Measurements from ENCODE around the gene GRWD1. TPM values are rescaled to one million over a fixed set of nuclear protein-coding genes. Genes with fewer than 3 reads are reported as not detected.

GRWD1 gene
- total and polyA plus RNA-seq, 4 donors, result 8.9 to 38.1 (median 21.9) TPM

- Histone ChIP-seq H3K4me3 (no peak overlapping the region), H3K27me3 (ENCODE audit: control insufficient read depth in 3 of 3, insufficient read depth in 3 of 3, low read length in 2 of 3) (no peaks in the 10 kb centered on the region), H3K36me3 (ENCODE audit: control insufficient read depth in 4 of 4, insufficient read depth in 4 of 4, low read length in 4 of 4) (peaks cover 27 to 80% (median 61%) of the 10 kb centered on the region in 4 donors), H3K9me3 (ENCODE audit: control insufficient read depth in 4 of 4, insufficient read depth in 3 of 4, low read length in 3 of 4) (no peaks in the 10 kb centered on the region), H3K27ac (ENCODE audit: low read depth in 1 of 2, low read length in 1 of 2) (no peak overlapping the region), H3K9ac (ENCODE audit: insufficient read depth in 1 of 2, low read length in 2 of 2) (no peak overlapping the region), H3K4me1 (ENCODE audit: control insufficient read depth in 5 of 5, insufficient read depth in 5 of 5, low read length in 5 of 5) (peaks cover 0 to 10% (median 3%) of the 10 kb centered on the region in 5 donors)
- no peak for TF ChIP-seq CTCF (IDR thresholded peaks at IDR 0.05; ENCODE audit: control extremely low read depth, extremely low read depth)
- ATAC-seq (ENCODE audit: insufficient read depth, low FRiP score) (no peak), DNase-seq (no peak)
- WGBS, 2 donors, result 91% methylated on average over 17 of the region's 17 CpGs
Observed at GRCh38 chr19:48475369-48476068, 29.7 kb downstream of the GRWD1 start.

DNA sequence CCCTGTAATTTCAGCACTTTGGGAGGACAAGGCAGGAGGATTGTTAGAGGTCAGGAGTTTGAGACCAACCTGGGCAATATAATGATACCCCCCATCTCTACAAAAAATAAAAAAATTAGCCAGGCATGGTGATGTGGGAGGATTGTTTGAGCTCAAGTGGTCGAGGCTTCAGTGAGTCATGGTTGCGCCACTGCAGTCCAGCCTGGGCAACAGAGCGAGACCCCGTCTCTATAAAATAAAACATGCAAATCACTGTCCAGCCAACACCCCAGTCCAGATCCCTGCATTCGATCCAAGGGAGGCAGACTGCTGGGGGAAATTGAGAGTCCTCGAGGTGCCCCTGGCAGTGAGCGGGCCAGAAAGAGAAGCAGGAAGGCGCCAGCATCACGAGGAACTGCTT lies 30.4 kb downstream of the GRWD1 start:
- no peak overlapping the region for H3K9ac ChIP-seq (ENCODE audit: insufficient read depth in 1 of 2, low read length in 2 of 2)
- no peak overlapping the region for H3K4me3 ChIP-seq
- peaks cover 0 to 14% (median 3%) of the 10 kb centered on the region in 5 donors for H3K4me1 ChIP-seq (ENCODE audit: control insufficient read depth in 5 of 5, insufficient read depth in 5 of 5, low read length in 5 of 5)
- H3K9me3 ChIP-seq (ENCODE audit: control insufficient read depth in 4 of 4, insufficient read depth in 3 of 4, low read length in 3 of 4), result no peaks in the 10 kb centered on the region
- no peak overlapping the region for H3K27ac ChIP-seq (ENCODE audit: low read depth in 1 of 2, low read length in 1 of 2)
- no peaks in the 10 kb centered on the region for H3K27me3 ChIP-seq (ENCODE audit: control insufficient read depth in 3 of 3, insufficient read depth in 3 of 3, low read length in 2 of 3)
- TF ChIP-seq CTCF (IDR thresholded peaks at IDR 0.05; ENCODE audit: control extremely low read depth, extremely low read depth), result no peak
- ATAC-seq (ENCODE audit: insufficient read depth, low FRiP score) (no peak), DNase-seq (no peak)
- WGBS, 2 donors, result 90 to 93% methylated on average over 9 of the region's 9 CpGs
- peaks cover 27 to 75% (median 55%) of the 10 kb centered on the region in 4 donors for H3K36me3 ChIP-seq (ENCODE audit: control insufficient read depth in 4 of 4, insufficient read depth in 4 of 4, low read length in 4 of 4)

- H3K27ac ChIP-seq (ENCODE audit: low read depth in 1 of 2, low read length in 1 of 2), result no peak overlapping the region
- no peak overlapping the region for H3K9ac ChIP-seq (ENCODE audit: insufficient read depth in 1 of 2, low read length in 2 of 2)
- peaks cover 21 to 66% (median 46%) of the 10 kb centered on the region in 4 donors for H3K36me3 ChIP-seq (ENCODE audit: control insufficient read depth in 4 of 4, insufficient read depth in 4 of 4, low read length in 4 of 4)
- TF ChIP-seq CTCF (IDR thresholded peaks at IDR 0.05; ENCODE audit: control extremely low read depth, extremely low read depth), result no peak
- H3K4me1 ChIP-seq (ENCODE audit: control insufficient read depth in 5 of 5, insufficient read depth in 5 of 5, low read length in 5 of 5), result peaks cover 0 to 16% (median 4%) of the 10 kb centered on the region in 5 donors
- ATAC-seq (ENCODE audit: insufficient read depth, low FRiP score) (no peak), DNase-seq (no peak)
- 82 to 90% methylated on average over 10 of the region's 10 CpGs for WGBS, 2 donors
- H3K4me3 ChIP-seq, result no peak overlapping the region
- no peaks in the 10 kb centered on the region for H3K9me3 ChIP-seq (ENCODE audit: control insufficient read depth in 4 of 4, insufficient read depth in 3 of 4, low read length in 3 of 4)
- H3K27me3 ChIP-seq (ENCODE audit: control insufficient read depth in 3 of 3, insufficient read depth in 3 of 3, low read length in 2 of 3), result no peaks in the 10 kb centered on the region
Observed at GRCh38 chr19:48477067-48477685, 31.4 kb downstream of the GRWD1 start.

Measured in lung (tissue), 12 donors.